Measurements from ENCODE around the gene PDLIM3. TPM values are rescaled to one million over a fixed set of nuclear protein-coding genes. Genes with fewer than 3 reads are reported as not detected.

PDLIM3 gene
- total RNA-seq, 1 experiment from 2014 or later = 4.8 TPM

GRCh38 chr4:185473247-185473646, 62.1 kb downstream of the PDLIM3 start:
- H3K9me3 Mint-ChIP-seq (ENCODE audit: unreplicated experiment) = no peaks in the 10 kb centered on the region
- H3K36me3 Mint-ChIP-seq (ENCODE audit: insufficient read depth, unreplicated experiment) = no peaks in the 10 kb centered on the region
- ChIA-PET CTCF (no interaction called here), POLR2A (no interaction called here)
- no peaks in the 10 kb centered on the region for H3K4me1 Mint-ChIP-seq (ENCODE audit: low read depth, unreplicated experiment)
- 0 out of 2 replicates have a peak, but pooled peaks cover 3% of the 10 kb centered on the region for H3K4me1 ChIP-seq
- no peaks in the 10 kb centered on the region; the same call in 1 of the 2 replicates for H3K27me3 ChIP-seq (replicated peaks; ENCODE audit: control insufficient read depth, insufficient read depth, low read length)
- H3K36me3 ChIP-seq (ENCODE audit: control insufficient read depth, insufficient read depth, low read length) = no peaks in the 10 kb centered on the region
- H3K27me3 Mint-ChIP-seq (ENCODE audit: insufficient read depth, unreplicated experiment) = peaks cover 23% of the 10 kb centered on the region
- H3K27ac Mint-ChIP-seq (ENCODE audit: unreplicated experiment) = no peak overlapping the region
- DNase-seq = no peak
- H3K4me3 Mint-ChIP-seq (ENCODE audit: unreplicated experiment) = no peak overlapping the region
- no TSS peak for BruUV-seq (replicated peaks)
- intact Hi-C loops (cut with micrococcal nuclease; ENCODE audit: unreplicated experiment) = no loop called here
- no peak overlapping the region for H3K4me3 ChIP-seq (ENCODE audit: low read depth, low read length)
- H3K9me3 ChIP-seq = no peaks in the 10 kb centered on the region
- TF ChIP-seq CTCF (IDR thresholded peaks at IDR 0.05; ENCODE audit: insufficient read depth in 1 of 2, low read depth in 1 of 2, low read length in 1 of 2, severe bottlenecking in 1 of 2, unreplicated experiment in 1 of 2) = no peak

- H3K27me3 ChIP-seq (replicated peaks; ENCODE audit: control insufficient read depth, insufficient read depth, low read length) = no peaks in the 10 kb centered on the region; the same call in 1 of the 2 replicates
- H3K4me3 Mint-ChIP-seq (ENCODE audit: unreplicated experiment) = peak overlapping the region; percentile 78
- no peaks in the 10 kb centered on the region for H3K36me3 Mint-ChIP-seq (ENCODE audit: insufficient read depth, unreplicated experiment)
- no peak overlapping the region for H3K27ac Mint-ChIP-seq (ENCODE audit: unreplicated experiment)
- BruUV-seq (replicated peaks) = no TSS peak
- intact Hi-C loops (cut with micrococcal nuclease; ENCODE audit: unreplicated experiment) = no loop called here
- H3K4me1 Mint-ChIP-seq (ENCODE audit: low read depth, unreplicated experiment) = no peaks in the 10 kb centered on the region
- peaks cover 26% of the 10 kb centered on the region for H3K27me3 Mint-ChIP-seq (ENCODE audit: insufficient read depth, unreplicated experiment)
- H3K4me1 ChIP-seq = 0 out of 2 replicates have a peak, but pooled peaks cover 3% of the 10 kb centered on the region
- H3K9me3 Mint-ChIP-seq (ENCODE audit: unreplicated experiment) = no peaks in the 10 kb centered on the region
- no peaks in the 10 kb centered on the region for H3K9me3 ChIP-seq
- no peaks in the 10 kb centered on the region for H3K36me3 ChIP-seq (ENCODE audit: control insufficient read depth, insufficient read depth, low read length)
- H3K4me3 ChIP-seq (ENCODE audit: low read depth, low read length) = peak overlapping the region; percentile 70
- POLR2A ChIA-PET = interaction anchor here (0.5 kb wide), 1 partner anchor 32 kb away, joined by 4 read pairs; no protein-coding TSS in a partner anchor
- no peak for TF ChIP-seq CTCF (IDR thresholded peaks at IDR 0.05; ENCODE audit: insufficient read depth in 1 of 2, low read depth in 1 of 2, low read length in 1 of 2, severe bottlenecking in 1 of 2, unreplicated experiment in 1 of 2)
- no peak for DNase-seq
- CTCF ChIA-PET = no interaction called here
Measured at GRCh38 chr4:185472103-185472542, 63.2 kb downstream of the PDLIM3 start.

GRCh38 chr4:185471235-185472102, 63.8 kb downstream of the PDLIM3 start, which contains the start of gene CCDC110:
CCDC110 (minus strand) TSS chr4:185471733; CDS start chr4:185471683, 50 bp downstream.
- no peaks in the 10 kb centered on the region for H3K36me3 Mint-ChIP-seq (ENCODE audit: insufficient read depth, unreplicated experiment)
- H3K36me3 ChIP-seq (ENCODE audit: control insufficient read depth, insufficient read depth, low read length) = no peaks in the 10 kb centered on the region
- 0 out of 2 replicates have a peak, but pooled peaks cover 3% of the 10 kb centered on the region for H3K4me1 ChIP-seq
- no peaks in the 10 kb centered on the region for H3K4me1 Mint-ChIP-seq (ENCODE audit: low read depth, unreplicated experiment)
- intact Hi-C loops (cut with micrococcal nuclease; ENCODE audit: unreplicated experiment) = loop anchor here (1.0 kb wide), 5 partner anchors 33 to 567 kb away; partner anchors contain the start of genes ANKRD37 and PDLIM3
- no peaks in the 10 kb centered on the region for H3K9me3 ChIP-seq
- CTCF ChIA-PET = no interaction called here
- H3K27me3 ChIP-seq (replicated peaks; ENCODE audit: control insufficient read depth, insufficient read depth, low read length) = no peaks in the 10 kb centered on the region; the same call in 1 of the 2 replicates
- DNase-seq = peak; percentile 93
- no peaks in the 10 kb centered on the region for H3K9me3 Mint-ChIP-seq (ENCODE audit: unreplicated experiment)
- POLR2A ChIA-PET = interaction anchor here (0.5 kb wide), 1 partner anchor 33 kb away, joined by 4 read pairs; no protein-coding TSS in a partner anchor
- no peak within 1 kb of the TSS for H3K27ac Mint-ChIP-seq (ENCODE audit: unreplicated experiment)
- no TSS peak for BruUV-seq (replicated peaks)
- peaks cover 29% of the 10 kb centered on the region for H3K27me3 Mint-ChIP-seq (ENCODE audit: insufficient read depth, unreplicated experiment)
- TF ChIP-seq CTCF (IDR thresholded peaks at IDR 0.05; ENCODE audit: insufficient read depth in 1 of 2, low read depth in 1 of 2, low read length in 1 of 2, severe bottlenecking in 1 of 2, unreplicated experiment in 1 of 2) = peak; percentile 2 to 67
- H3K4me3 Mint-ChIP-seq (ENCODE audit: unreplicated experiment) = peak within 1 kb of the TSS; percentile 78
- H3K4me3 ChIP-seq (ENCODE audit: low read depth, low read length) = peak within 1 kb of the TSS; percentile 70
